CD4-positive, alpha-beta T cell treated with Interleukin-10 for 1 hour (primary cell): Measurements from ENCODE around the gene ADAP1.
"Not testable (repeated sequence)": the region's sequence is repeated elsewhere in the genome, so short reads cannot be mapped to it uniquely, and the experiment has no call there.

Experiments
- DNase-seq: peaks from one replicate; pipeline ENCODE4 v3.0.0-alpha.2; 2020

ADAP1 gene

DNA sequence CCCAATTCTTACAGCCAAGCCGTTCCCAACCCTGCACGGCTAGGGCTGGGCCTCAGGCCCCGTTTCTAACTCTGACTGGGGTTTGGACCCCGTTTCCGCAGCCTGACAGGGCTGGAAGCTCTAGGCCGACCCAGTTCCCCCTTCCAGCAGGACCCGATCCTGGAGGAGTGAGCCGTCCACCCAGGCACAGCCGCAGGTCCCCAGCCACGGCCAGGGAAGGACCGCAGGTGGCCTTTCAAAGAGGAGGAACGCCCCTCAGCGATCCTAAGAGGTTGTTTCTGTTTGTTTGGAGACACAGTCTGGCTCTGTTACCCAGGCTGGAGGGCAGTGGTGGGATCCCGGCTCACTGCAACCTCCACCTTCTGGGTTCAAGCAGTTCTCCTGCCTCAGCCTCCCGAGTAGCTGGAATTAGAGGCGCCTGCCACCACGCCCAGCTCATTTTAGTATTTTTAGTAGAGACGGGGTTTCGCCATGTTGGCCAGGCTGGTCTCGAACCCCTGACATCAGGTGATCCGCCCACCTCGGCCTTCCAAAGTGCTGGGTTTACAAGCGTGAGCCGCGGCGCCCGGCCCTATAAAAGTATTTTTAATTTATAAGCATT, 78.9 kb downstream of the ADAP1 start:
- peak; percentile 7 for DNase-seq

DNA sequence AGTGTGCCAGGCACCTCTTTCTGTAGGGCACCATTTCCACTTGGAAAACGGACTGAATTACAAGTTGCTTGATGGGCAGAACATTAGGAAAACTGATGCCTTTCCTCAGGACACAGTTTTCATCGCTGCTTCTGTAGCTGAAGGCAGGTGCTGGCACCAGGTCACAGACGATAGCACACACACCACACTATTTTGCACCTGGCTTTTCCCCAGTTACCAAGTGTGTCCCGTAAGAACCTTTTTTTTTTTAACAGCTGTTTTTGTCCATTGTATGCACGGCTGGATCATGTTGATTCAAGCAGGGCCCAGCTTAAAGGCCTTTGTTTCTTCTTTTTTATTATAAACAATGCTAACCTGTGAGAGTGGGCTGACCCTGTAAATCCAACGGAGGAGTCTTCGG, 79.4 kb downstream of the ADAP1 start:
- DNase-seq = no peak

DNA sequence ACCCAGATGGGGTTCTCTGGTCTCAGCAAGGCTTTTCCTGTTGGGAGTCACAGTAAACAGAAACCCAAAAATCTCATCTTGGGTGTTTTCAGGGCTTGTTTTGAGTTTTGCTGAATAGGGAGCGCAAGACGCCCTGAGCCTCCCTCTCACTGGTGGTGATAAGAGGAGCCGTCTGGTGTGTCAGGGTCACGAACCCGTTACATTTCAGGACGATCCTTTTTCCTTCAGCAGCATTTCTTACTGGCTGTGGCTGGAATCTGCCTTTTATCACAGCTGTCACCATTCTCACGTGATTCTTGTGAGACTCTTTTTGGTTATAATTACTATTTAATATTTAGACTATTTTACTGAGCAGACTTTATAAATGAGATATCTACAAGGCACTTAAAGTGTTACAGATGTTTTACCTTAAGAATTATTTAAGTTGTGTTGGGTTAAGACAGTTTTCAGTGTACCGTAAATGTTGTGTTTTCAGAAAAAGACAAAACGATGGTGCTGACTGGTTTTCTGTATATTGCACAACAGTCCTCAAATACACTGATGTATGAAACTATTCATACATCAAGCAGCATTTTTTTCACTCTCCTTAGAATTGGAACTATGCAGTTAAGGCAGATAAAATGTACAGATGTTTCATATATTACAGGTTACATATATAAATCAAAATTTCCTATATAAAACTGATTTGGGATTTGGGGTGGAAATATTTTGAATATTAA, 80.3 kb downstream of the ADAP1 start:
- DNase-seq = no peak

DNA sequence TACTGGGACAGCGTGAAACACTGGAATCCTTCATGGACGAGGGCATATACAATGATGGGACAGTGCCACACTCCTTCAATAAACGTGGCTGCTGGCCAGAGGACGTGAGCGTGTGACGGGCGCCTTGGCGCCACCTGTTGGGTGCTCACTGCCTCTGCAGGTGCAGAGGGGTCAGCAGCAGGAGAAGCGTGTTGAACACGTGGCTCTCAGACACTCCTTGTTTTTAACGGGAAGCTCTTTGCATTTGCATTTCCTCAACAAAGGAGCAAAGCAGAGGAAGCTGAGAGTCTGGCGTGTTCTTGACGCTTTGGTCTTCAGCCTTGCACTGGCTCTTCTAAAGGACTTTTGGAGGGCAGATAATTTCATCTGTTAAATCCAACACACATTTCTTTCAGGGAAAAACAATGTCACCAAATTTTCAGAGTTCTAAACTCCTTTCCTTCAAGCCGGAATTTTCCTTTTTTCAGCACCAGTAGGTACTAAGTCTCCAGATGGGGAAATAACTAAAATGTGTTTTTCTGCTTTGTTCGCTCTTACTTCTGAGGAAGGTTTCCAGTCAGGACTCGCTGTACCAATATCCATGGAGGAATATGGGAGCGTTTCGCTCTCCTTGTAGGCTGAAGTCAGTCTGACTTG, 81.0 kb downstream of the ADAP1 start:
- DNase-seq = peak; percentile 79

DNA sequence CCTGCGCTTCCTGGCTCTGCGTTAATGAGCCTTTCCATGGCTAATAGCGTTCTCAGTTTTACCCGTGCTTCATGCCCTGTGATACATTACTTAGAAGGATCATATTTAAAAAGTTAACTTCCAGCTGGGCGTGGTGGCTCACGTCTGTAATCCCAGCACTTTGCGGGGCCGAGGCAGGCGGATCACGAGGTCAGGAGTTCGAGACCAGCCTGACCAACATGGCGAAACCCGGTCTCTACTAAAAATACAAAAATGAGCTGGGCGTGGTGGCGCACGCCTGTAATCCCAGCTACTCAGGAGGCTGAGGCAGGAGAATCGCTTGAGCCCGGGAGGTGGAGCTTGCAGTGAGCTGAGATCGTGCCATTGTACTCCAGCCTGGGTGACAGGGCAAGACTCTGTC, 81.8 kb downstream of the ADAP1 start:
- not testable (repeated sequence) for DNase-seq

DNA sequence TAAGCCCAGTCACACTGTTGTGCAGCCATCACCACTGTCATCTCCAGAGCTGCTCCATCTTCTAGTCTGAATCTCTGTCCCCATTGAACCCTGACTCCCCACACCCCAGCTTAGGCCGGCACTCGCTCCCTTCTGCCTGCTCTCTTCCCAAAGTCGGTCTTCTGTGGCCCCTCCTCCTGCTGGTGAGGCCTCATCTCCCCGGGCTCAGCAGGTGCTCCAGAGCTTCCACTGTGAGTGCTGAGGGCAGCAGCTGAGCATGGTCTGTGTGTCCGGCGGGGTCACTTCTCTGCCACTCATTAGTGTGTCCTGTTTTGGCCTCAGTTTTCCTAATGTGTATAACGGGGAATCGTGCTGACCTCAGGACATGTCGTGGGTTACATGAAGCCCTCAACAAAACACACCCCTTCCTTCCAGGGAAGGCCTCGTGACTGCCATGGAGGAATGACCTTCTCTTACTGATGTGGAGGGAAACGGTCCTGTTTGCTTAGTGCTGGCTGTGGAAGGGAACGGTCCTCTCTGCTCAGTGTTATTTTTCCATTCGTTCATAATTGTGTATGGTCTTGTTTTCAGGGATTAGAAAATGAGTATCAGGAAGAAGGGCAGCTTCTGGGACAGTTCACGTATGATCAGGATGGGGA, 82.5 kb downstream of the ADAP1 start:
- no peak for DNase-seq

DNA sequence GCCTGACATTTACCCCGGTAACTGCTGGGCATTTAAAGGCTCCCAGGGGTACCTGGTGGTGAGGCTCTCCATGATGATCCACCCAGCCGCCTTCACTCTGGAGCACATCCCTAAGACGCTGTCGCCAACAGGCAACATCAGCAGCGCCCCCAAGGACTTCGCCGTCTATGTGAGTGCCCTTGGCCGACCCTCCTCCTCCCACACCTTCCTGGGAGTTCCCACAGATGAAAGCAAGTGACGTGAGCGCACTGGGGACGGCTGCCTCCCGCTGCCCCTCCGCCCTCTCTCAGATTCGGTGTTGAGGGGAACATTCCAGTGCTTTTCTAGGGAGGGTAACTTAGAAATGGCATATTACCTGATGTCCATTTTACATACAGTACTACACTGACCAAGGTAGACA, 85.1 kb downstream of the ADAP1 start:
- no peak for DNase-seq

DNA sequence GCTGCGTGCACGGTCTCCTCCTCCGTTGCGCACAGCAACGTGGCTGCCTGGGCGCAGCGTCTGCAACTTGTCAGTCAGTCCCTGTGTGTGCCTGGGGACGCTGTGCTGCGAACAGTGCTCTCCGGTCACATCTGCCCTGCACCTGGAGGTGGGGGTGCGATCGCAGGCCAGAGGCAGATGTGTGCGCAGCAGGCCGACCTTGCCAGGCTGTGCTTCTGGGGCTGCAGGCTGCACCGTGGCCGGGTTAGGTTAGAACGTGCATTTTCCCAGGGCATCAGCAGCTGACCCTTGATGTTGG, 86.3 kb downstream of the ADAP1 start:
- no peak for DNase-seq

DNA sequence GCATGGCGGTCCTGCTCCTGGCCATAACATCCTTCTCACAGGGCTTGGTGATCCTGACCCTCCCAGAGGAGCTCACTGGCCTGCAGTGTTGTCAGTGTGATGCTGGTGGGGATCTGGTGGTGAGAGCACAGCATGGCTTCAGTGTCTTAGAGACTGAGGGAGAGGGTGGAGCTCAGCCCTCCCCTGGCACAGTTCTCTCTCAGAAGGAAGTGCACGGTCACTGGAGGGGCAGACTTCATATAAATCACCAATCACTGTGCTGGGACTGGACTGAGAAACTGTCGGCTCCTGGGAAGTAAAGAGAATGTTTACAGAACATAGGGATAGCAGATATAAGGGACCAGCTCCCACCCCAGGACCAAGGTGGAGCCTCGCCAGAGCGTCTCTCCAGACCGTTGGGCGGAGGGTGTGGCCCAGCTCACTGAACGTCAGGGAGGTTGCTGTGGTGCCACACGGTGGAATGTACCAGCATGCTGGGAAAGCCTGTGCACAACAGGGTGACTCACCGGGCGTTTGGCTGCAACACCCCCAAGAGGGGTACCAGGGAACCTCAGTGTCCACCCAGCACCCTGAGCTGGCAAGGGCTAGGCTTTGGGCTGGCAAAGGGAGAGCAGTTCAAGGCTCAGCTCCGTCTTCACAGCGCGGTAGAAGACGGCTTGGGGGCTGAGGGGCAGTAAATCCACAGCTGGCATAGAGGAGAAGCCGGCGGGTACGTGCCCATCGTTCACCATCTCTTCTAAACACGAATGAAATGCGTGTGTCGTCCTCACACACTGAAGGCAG, 86.9 kb downstream of the ADAP1 start:
- no peak for DNase-seq

DNA sequence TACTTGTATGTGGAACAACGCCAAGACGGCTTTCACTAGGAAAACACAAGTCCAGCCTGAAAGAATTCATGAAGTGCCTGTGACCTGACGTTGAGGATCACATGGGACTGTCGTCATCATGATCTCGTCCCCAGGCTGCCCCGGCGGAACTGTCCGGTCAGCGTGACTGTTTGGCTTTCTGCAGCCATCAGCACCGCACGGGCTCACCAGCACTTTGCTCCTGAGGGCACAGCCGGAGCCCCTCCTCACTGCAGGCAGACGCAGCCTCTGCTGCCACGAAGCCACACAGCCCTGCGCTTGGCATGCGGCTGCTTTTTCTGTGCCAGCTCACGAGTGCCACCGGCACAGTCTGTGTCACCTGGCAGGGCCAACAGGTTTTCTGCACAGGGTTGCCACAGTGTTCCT, 87.5 kb downstream of the ADAP1 start:
- no peak for DNase-seq

DNA sequence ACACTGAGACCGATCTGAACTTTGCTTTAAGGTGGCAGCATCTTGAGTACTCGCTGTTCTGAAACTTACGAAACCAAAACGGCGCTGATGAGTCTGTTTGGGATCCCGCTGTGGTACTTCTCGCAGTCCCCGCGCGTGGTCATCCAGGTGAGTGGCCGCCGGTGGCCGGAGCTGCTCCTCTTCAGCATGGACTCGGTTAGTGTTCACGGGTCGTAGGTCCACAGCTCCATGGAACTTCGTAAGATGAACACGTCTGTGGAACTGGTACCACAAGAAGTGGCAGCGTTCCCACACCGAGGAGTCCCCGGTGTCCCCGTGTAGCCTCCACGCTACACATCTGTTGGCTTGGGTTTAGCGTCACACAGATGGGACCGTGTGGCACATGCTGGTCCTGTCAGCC, 88.6 kb downstream of the ADAP1 start:
- no peak for DNase-seq

DNA sequence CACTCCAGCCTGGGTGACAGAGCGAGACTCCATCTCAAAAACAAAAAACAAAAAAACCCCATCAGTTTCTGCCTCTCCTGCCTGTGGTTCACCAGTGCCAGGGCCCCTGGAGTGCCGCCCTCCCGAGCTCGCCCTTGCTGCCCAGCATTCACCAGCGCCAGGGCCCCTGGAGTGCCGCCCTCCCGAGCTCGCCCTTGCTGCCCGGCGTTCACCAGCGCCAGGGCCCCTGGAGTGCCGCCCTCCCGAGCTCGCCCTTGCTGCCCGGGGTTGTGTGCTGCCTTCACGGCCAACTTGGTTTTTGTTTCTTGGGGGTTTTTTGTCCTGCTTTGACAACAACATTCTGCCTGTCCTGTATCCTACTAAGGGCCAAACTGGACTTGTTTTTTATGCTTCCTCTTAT, 91.4 kb downstream of the ADAP1 start:
- no peak for DNase-seq

DNA sequence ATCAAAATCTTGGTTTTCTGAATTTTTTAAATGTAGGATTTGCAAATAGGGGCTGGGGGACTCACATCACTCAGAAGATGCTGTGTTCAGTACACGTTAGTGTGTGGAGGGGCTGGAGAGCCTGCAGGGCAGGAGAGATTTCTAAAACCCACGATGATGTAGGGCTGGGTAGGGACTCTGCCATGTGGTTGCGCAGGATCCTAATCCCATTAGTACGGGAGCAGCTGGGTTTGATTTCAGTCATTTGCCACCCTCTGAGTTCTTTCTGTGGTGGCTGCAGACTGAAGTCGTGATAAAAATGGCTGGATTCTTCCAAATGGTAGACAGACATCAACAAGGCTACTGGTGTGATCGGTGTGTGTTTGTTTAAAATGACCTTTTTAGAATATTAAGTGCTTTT, 92.3 kb downstream of the ADAP1 start:
- DNase-seq = no peak

DNA sequence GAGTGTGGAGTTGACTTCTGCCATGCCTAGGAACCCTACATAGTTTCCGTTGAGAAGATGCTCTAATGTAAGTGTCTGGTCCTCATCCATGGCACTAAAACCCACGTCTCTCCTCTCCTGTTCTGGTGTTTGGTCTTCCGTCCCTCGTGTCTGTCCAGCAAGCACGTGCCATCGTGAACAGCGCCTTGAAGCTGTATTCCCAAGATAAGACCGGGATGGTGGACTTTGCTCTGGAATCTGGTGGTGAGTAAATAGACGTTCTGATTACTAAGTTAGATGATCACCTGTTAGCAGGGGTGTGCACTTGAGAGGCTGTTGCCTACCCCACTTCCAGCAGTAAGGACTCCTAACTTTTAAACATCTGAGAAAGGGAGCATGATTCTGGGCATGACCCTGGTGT, 93.3 kb downstream of the ADAP1 start:
- no peak for DNase-seq

DNA sequence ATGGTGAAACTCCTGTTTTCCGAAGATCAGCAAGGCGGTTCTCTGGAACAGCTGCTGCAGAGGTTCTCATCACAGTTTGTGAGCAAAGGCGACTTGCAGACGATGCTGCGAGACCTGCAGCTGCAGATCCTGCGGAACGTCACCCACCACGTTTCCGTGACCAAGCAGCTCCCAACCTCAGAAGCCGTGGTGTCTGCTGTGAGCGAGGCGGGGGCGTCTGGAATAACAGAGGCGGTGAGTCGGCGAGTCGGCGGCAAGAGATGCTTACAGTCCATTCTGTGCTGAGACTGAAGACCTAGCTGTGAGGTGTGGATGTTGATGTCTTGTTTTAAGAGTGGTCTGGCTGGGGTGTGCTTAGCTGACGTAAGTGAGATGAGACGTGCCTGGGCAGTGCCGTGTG, 94.3 kb downstream of the ADAP1 start:
- no peak for DNase-seq

DNA sequence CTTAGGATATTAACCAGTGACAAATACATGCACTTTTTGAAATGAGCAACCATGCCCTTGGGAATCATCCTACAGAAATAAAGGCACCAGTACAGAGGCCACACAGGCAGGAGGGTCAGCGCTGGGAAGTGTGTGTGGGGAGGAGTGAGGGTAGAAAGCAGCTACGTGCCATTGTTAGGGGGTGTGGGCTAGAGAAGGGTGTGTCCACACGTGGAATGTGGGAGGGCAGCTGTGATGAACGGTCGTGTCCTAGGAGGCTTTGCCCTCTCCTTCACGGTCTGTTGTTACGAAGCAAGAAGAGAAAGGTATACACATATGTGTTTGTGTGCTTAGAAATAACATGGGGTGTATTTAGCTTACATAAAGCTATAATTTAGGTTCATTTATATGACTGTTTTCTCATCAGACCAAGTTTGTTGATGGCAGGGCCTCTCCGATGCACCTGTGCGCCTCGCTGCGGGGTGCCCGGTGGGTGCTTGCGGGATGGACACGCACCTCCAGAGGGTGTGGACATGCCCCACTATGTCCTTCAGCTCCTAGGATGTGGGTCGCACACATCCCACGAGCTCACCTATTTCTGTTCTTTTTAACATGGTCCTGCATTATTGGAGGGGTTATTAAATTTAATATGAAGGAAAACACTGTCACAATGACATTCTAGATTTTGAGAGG, 95.0 kb downstream of the ADAP1 start:
- no peak for DNase-seq

DNA sequence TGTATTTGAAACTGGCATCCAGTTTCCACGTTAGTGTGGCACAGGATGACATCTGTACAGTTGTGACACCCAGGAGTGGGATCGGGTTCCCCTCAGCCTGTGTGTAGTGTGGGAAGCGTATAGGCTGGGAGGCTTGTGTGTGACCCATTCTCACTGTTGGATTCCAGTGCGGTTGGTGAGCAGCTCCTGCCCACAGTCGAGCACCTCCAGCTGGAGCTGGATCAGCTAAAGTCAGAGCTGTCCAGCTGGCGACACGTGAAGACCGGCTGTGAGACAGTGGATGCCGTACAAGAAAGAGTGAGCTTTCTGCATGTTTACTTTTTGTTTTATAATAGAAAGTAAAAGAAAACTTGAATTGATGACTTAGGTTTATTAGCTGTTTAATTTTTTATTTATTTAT, 96.8 kb downstream of the ADAP1 start:
- DNase-seq = no peak

DNA sequence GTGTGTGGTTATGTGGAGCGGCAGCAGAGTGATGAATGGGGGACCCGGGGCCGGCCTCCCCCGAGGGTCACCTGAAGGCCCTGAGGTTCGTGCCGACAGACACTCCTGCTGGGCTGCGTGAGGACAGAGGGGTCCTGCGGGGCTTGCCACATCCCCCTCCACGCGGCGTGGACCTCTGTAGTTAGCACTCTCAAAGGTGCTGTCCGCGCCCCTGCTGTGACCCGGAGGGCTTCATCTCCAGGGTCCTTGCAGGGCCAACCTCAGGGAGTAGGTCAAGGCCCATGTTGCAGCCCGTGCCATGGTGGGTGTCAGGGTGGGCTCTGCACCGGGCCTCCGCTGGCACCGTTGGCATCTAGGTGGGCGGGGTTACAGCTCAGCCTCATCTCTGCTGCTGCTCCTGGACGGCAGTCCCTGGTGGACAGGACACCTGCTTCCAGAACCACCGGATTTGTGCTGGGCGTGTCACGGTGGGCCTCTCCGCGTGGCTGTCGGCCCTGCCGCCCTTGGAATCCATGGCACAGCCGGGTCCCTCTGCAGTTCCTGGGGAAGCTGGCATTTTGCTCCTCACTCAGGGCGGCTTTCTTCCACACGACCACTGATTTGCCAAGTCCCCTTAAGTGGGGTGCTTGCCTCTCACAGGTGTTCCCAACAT, 97.9 kb downstream of the ADAP1 start:
- DNase-seq = no peak

DNA sequence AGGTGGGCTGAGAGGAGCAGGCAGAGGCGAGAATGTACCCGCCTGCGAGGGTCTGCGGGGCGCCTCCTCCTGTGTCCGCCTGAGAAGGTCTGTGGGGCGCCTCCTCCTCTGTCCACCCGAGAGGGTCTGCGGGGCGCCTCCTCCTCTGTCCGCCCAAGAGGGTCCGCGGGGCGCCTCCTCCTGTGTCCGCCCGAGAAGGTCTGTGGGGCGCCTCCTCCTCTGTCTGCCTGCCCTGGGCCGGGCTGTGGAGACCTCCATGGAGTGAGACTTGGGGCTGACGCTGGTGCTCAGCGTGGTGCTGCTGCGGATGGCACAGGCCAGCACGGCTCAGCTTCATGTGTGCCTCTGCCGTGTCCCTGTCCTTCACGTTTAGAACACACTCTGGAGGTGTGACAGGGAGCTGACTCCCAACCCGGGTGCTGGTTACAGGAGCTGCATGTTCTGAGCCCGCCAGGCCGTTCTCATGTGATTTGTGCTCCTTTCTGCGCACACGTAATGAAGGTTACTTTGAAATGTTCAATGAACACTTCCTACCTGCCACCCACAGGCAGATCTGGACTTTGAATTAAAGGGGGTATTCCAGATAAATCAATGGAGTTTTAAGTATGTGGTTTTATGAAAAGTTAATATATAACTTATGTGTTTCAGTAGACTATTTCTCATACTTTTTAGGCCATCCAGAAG, 98.7 kb downstream of the ADAP1 start:
- DNase-seq = no peak

DNA sequence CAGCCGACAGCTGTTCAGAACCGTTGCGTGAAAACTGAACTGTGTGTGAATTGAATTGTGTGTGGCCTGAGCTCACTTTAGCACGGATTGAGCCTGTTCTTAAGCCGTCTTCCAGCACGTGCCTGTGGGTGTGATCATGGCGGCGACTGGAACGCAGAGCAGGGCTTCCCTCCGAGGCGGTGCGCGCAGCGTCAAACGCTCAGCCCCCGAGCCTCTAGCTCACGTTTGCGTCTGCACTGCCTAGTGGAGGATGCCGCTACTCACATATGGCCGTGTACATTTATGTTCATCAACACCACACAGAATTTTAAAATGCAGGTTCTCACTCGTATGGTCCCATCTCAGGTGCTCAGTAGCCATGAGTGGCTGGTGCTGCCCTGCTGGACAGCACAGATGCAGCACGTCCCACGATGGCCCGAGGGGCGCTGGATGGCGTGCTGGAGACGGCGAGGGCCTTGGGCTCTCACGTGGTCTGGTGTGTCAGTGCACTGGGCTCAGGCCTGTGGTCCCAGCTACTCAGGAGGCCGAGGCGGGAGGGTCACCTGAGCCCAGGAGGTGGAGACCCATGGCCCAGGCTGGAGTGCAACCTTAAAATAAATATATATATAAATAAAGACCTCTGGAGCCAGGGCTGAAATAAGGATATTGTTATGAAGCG, 100.2 kb downstream of the ADAP1 start:
- DNase-seq = no peak
